AG04449 (cell line): ENCODE measurements around the gene PPP1R12C.

Experiments
- CTCF ChIA-PET: fragments of 350-600 bp; formaldehyde crosslinking; extraction: SDS; loops from one replicate; lab custom pipeline; 2021; ENCODE audit warnings: antibody characterized with exemption; lab: Yijun Ruan, JAX
- POLR2A ChIA-PET: fragments of 400-600, 350-600 bp; formaldehyde crosslinking; extraction: SDS; loops from one replicate; lab custom pipeline; 2020; ENCODE audit warnings: antibody characterized with exemption, inconsistent platforms; lab: Yijun Ruan, JAX
- DNase-seq: peaks from one replicate; pipeline ENCODE4 v3.0.0-alpha.2; 2010; ENCODE audit warnings: low read depth, low spot score
- H3K4me3 ChIP-seq: 2 replicates; pipeline ENCODE4 v1.5.1; 2011; ENCODE audit warnings: low read depth, mild to moderate bottlenecking, control low read depth, low read length
- TF ChIP-seq, protein P1 (sequence below): IDR thresholded peaks from one replicate; pipeline ENCODE4 v1.5.1; 2011; ENCODE audit warnings: mild to moderate bottlenecking, moderate library complexity, low read length, control low read depth, inconsistent platforms; ENCODE audit not compliant: insufficient read depth; ENCODE audit errors: missing control alignments

Gene PPP1R12C

DNA sequence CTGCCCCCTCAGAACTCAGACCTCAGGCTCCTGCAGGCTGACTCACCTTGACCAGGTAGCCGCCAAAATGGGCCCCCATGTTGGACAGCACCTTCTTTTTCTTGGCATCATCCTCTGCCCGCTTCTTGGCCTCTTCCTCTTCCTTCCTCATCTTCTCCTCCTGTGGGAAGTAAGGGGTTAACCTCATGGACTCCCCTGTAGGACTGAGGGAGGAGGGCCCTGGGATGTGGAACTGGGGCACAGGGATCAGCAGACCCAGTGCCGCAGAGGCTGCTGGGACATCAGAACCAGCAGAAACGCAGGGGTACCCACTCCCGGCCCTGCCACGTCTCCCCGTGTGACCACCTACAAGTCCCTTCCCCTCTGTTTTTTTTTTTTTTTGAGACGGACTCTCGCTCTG is 20.5 kb upstream of the PPP1R12C start:
- TF ChIP-seq, protein P1, sequence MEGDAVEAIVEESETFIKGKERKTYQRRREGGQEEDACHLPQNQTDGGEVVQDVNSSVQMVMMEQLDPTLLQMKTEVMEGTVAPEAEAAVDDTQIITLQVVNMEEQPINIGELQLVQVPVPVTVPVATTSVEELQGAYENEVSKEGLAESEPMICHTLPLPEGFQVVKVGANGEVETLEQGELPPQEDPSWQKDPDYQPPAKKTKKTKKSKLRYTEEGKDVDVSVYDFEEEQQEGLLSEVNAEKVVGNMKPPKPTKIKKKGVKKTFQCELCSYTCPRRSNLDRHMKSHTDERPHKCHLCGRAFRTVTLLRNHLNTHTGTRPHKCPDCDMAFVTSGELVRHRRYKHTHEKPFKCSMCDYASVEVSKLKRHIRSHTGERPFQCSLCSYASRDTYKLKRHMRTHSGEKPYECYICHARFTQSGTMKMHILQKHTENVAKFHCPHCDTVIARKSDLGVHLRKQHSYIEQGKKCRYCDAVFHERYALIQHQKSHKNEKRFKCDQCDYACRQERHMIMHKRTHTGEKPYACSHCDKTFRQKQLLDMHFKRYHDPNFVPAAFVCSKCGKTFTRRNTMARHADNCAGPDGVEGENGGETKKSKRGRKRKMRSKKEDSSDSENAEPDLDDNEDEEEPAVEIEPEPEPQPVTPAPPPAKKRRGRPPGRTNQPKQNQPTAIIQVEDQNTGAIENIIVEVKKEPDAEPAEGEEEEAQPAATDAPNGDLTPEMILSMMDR, result no peak
- ChIA-PET CTCF (interaction anchor here (0.6 kb wide), 1 partner anchor 280 kb away, joined by 3 read pairs; no protein-coding TSS in a partner anchor), POLR2A (no interaction called here)
- no peak overlapping the region for H3K4me3 ChIP-seq
- no peak for DNase-seq

DNA sequence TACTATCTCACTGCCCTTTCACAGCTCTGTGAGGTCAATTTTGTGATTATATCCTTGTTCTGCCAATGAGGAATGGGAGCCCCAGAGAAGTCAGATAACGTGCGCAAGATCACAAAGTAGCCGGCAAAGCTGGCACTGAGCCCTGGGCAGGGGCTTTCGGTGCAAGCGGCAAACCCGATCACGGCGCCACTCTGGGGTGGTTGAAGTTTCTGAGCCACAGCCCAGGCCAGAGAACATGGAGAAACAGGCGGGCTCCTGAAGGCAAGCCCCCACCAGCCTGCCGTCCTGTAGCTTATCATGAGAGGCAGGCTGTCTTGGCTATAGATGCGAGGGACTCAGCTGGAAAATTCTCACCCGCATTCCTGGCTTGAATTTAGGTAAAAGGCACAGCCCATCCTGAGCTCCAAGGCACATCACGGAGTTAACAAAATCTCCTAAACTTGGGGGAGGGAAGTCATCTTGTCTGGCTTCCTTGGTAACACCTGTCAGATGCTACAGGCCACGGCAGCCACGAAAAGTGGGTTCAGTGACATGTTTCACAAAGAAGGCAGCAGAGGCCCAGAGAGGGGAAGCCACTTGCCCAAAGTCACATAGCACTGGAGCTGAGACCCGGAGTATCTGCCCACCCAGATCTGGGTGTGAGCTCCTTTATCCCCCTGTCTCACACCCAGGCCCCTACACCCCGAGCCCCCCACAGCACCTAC is 19.1 kb upstream of the PPP1R12C start:
- no peak overlapping the region for H3K4me3 ChIP-seq
- POLR2A ChIA-PET, result no interaction called here
- TF ChIP-seq, protein P1, result no peak
- no peak for DNase-seq
- CTCF ChIA-PET, result interaction anchor here (0.9 to 2.8 kb wide), 9 partner anchors 10 to 368 kb away, joined by 3 to 15 read pairs (median 4); no protein-coding TSS in a partner anchor

DNA sequence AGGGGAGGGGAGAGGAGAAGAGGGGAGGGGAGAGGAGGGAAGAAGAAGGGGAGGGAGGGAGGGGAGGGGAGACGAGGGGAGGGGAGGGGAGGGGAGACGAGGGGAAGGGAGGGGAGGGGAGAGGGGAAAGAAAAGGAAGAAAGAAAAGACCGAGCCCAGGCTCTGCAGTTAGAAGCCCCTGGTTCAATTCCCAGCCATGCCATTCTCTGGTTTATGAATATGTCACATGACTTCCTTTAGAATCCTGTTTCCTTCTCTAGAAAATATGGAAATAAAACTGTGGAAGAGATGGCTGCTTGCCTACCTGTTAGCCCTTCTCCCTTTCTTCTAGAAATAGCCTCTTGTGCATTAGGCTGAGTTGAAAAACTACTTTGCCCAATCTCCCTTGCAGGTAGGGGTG is 17.3 kb upstream of the PPP1R12C start:
- ChIA-PET CTCF (interaction anchor here (0.6 to 2.8 kb wide), 5 partner anchors 46 to 645 kb away, joined by 3 to 15 read pairs (median 3); no protein-coding TSS in a partner anchor), POLR2A (no interaction called here)
- TF ChIP-seq, protein P1, result no peak
- DNase-seq, result no peak
- no peak overlapping the region for H3K4me3 ChIP-seq

DNA sequence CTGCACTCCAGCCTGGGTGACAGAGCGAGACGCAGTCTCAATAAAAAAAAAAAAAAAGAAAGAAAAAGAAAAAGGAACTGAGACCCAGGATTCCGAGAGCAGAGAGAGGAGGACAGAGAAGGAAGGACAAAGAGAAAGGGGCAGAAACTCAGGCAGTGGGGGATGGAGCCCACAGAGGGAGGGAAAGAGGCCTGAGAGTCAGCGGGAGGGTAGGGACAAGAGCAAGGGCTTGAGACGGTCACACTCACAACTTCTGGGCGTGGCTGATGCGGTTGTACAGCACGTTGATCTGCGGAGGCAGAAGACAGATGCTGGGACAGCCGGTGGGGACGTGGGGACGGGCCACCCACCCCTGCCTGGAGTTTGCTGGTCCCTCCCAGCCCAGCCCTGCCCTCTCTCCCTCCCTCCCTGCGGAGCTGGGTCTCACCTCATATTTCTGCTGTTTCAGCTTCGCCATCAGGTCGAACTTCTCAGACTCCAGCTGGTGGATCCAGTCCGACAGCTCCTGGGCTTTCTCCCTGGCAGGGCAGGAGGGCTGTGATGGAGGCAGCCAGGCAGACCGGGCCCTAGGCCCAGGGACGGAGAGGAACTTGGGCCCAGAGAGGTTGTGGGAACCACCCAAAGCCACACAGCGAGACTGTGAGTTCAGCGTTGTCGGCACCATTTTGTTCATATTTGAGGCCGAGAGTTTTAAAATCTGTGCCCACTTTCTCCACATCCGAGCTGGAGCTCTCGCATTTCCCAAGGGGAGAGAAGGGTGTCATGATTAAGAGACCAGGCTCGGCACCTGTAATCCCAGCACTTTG is 16.4 kb upstream of the PPP1R12C start:
- no peak for DNase-seq
- TF ChIP-seq, protein P1, result no peak
- CTCF ChIA-PET, result interaction anchor here (1.1 to 3.0 kb wide), 3 partner anchors 7 to 285 kb away, joined by 3 to 18 read pairs (median 15); no protein-coding TSS in a partner anchor
- POLR2A ChIA-PET, result no interaction called here
- H3K4me3 ChIP-seq, result no peak overlapping the region

DNA sequence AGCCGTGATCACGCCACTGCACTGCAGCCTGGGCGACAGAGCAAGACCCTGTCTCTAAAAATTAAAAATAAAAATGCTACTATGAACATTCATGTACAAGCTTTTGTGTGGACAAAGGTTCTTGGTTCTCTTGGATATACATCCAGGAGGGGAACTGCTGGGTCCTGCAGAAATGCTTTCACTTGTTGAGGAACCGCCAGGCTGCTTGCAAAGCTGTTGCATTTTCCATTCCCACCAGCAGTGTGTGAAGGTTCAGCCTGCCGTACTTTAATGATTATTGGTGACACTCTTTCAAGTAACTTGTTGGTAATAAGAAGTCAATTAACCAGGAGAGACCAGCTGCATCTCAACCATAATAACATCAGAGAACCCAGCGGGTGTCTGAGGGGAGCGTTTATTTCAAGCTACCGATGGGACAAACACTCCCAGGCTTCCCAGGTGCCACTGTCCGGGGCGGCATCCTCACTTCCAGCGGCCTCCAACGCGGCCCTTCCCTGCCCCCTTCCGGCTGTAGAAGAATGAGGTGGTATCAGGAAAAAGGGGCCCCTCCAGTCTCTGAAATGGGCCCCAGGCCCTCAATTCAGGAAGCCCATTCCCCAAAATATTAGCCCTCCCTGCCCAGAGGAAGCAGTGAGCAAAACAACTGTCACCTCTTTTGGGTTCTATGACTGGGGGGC is 15.2 kb upstream of the PPP1R12C start:
- no peak overlapping the region for H3K4me3 ChIP-seq
- POLR2A ChIA-PET, result interaction anchor here (0.9 kb wide), 1 partner anchor 275 kb away, joined by 4 read pairs; the partner anchor contains the start of gene UBE2S
- TF ChIP-seq, protein P1, result no peak
- CTCF ChIA-PET, result interaction anchor here (1.1 to 3.0 kb wide), 4 partner anchors 8 to 372 kb away, joined by 4 to 18 read pairs (median 4); no protein-coding TSS in a partner anchor
- DNase-seq, result no peak
